Progenitor cell of endocrine pancreas (in vitro differentiated cells): ENCODE results near the gene SENP5. TPM values are rescaled to one million over a fixed set of nuclear protein-coding genes. Genes with fewer than 3 reads are reported as not detected.

ENCODE experiments used
- DNase-seq: peaks from one replicate; pipeline ENCODE4 v3.0.0; 2021; ENCODE audit warnings: low spot score; ENCODE audit not compliant: unreplicated experiment
- H3K27ac Mint-ChIP-seq: 2 replicates; pipeline ENCODE4 v1.8.0; 2021; ENCODE audit warnings: mild to moderate bottlenecking, moderate library complexity, mixed read lengths
- H3K27me3 Mint-ChIP-seq: 2 replicates; pipeline ENCODE4 v1.8.0; 2021; ENCODE audit warnings: mixed read lengths
- H3K36me3 Mint-ChIP-seq: 2 replicates; pipeline ENCODE4 v1.8.0; 2022; ENCODE audit warnings: mixed read lengths; ENCODE audit not compliant: insufficient read depth
- H3K4me1 Mint-ChIP-seq: 2 replicates; pipeline ENCODE4 v1.8.0; 2021; ENCODE audit warnings: low read depth, mixed read lengths
- H3K4me3 Mint-ChIP-seq: 2 replicates; pipeline ENCODE4 v1.8.0; 2021; ENCODE audit warnings: low read depth, mild to moderate bottlenecking, moderate library complexity, mixed read lengths
- H3K9me3 Mint-ChIP-seq: 2 replicates; pipeline ENCODE4 v1.8.0; 2021; ENCODE audit warnings: low read depth, mixed read lengths
- total RNA-seq: library from RNA; stranded (reverse); gene quantifications from 2 replicates; pipeline ENCODE4 v1.2.1, GENCODE V29; 2021
- TF ChIP-seq, protein P1 (sequence below): fragments of 200-600 bp; sonication (generic); IDR thresholded peaks from one replicate; pipeline ENCODE4 v1.5.0; 2021; ENCODE audit warnings: antibody characterized with exemption, mild to moderate bottlenecking; ENCODE audit not compliant: unreplicated experiment

The SENP5 gene
- total RNA-seq, 1 donor from 2014 or later = 41.1 TPM

DNA sequence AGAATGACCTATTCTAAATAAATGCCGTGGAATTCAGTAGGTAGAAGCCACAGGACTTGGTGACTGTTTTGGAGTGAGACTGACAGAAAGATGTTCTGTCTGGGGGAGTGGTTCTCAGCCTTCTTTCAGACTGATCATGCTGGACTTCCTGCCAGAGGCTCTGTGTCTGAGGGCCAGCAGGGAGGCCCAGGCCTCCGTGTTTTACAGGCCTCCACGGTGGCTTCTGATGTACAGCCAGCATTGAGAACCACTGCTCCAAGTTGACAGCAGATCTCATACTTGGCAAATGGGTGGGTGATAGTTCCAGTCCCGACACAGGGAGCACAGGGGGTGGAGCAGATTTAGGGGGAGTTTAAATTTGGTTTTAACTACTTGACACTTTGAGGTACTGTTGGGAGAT lies 107.6 kb downstream of the SENP5 start:
- H3K4me3 Mint-ChIP-seq = no peak overlapping the region
- H3K4me1 Mint-ChIP-seq = no peaks in the 10 kb centered on the region
- H3K27ac Mint-ChIP-seq = no peak overlapping the region

DNA sequence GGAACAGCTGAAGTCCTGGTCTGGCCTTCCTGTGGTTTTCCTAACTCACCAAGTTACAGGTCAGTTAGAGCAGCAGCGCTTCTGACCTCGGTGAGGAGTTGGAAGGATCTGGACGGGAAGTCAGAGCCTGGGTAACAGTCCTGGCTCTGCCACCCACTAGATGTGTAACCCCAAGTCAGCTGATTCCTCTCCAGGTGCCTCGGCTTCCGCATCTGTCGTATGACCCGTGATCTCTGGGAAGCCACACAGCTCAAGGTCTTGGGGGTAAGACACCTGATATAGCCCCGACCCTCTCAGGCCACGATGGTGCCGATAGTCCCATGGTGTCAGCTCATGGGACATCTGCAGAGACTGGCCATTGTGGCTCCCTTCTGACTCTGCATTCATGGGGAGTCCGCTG lies 109.2 kb downstream of the SENP5 start:
- no peaks in the 10 kb centered on the region for H3K4me1 Mint-ChIP-seq
- H3K27ac Mint-ChIP-seq = no peak overlapping the region
- H3K27me3 Mint-ChIP-seq = peaks cover 21% of the 10 kb centered on the region
- no peak for DNase-seq
- H3K4me3 Mint-ChIP-seq = no peak overlapping the region
- TF ChIP-seq, protein P1, sequence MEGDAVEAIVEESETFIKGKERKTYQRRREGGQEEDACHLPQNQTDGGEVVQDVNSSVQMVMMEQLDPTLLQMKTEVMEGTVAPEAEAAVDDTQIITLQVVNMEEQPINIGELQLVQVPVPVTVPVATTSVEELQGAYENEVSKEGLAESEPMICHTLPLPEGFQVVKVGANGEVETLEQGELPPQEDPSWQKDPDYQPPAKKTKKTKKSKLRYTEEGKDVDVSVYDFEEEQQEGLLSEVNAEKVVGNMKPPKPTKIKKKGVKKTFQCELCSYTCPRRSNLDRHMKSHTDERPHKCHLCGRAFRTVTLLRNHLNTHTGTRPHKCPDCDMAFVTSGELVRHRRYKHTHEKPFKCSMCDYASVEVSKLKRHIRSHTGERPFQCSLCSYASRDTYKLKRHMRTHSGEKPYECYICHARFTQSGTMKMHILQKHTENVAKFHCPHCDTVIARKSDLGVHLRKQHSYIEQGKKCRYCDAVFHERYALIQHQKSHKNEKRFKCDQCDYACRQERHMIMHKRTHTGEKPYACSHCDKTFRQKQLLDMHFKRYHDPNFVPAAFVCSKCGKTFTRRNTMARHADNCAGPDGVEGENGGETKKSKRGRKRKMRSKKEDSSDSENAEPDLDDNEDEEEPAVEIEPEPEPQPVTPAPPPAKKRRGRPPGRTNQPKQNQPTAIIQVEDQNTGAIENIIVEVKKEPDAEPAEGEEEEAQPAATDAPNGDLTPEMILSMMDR = no peak
- peaks cover 4% of the 10 kb centered on the region for H3K9me3 Mint-ChIP-seq
- H3K36me3 Mint-ChIP-seq = peaks cover 3% of the 10 kb centered on the region

More for the DNA sequence above, 107.6 kb downstream of the SENP5 start:
- H3K36me3 Mint-ChIP-seq = no peaks in the 10 kb centered on the region
- peaks cover 30% of the 10 kb centered on the region for H3K27me3 Mint-ChIP-seq
- TF ChIP-seq, protein P1 = no peak
- H3K9me3 Mint-ChIP-seq = no peaks in the 10 kb centered on the region
- no peak for DNase-seq

DNA sequence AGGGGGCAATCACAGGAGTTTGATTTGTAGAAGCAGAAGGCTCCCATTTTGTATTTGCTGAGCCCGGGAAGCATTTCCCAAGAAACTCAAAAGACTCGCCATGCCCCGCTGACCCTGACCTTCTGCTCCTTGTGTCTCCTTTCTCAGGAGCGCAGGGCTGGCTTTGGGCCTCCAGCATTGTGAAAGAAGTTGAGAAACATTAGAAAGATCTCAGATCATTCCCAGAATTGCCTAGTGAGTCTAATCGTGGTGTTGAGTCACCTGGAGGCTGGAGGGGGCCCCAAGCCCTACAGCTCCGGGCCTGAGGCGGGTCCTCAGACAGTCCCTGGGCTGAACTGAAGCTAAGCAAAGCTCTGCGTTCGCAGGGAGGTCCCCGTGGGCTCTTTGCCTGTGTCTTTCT lies 111.8 kb downstream of the SENP5 start:
- Mint-ChIP-seq H3K4me1 (no peaks in the 10 kb centered on the region), H3K36me3 (peaks cover 3% of the 10 kb centered on the region), H3K9me3 (peaks cover 10% of the 10 kb centered on the region)

DNA sequence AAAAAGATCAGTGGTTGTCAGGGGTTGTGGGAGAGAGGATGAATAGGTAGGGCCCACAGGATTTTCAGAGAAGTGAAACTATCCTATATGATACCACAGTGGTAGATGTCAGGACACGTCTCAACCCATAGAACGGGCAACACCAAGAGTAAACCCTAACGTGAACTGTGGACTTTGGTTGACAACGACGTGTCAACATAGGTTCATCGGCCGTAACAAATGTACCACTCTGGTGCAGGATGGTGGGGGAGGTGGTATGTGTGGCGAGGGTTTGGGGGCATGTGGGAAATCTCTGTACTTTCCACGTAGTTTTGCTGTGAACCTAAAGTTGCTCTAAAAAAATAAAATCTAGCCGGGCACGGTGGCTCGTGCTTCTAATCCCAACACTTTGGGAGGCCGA lies 113.9 kb downstream of the SENP5 start:
- Mint-ChIP-seq H3K4me3 (no peak overlapping the region), H3K9me3 (peaks cover 10% of the 10 kb centered on the region), H3K27ac (no peak overlapping the region), H3K4me1 (no peaks in the 10 kb centered on the region), H3K36me3 (peaks cover 3% of the 10 kb centered on the region), H3K27me3 (peaks cover 11% of the 10 kb centered on the region)
- TF ChIP-seq, protein P1 = no peak
- no peak for DNase-seq

More for the DNA sequence above, 111.8 kb downstream of the SENP5 start:
- TF ChIP-seq, protein P1 = no peak
- DNase-seq = no peak
- Mint-ChIP-seq H3K4me3 (no peak overlapping the region), H3K27me3 (peaks cover 20% of the 10 kb centered on the region), H3K27ac (no peak overlapping the region)

DNA sequence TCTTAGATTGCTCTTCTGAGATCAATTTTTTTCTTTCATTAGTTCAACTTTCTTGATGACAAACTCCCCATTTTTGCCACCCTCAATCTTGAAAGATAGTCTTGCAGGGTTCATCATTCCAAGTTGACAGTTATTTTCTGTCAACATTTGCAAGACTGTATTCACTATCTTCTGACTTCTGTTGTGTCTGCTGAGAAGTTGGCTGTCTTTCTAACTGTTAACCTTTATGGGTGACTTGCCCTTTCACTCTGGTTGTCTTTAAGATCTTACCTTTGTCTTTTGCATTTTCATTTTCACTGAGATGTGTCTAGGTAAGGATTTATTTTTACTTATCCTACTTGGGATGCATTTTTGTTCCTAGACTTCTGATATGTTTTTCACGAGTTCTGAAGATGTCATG lies 115.5 kb downstream of the SENP5 start:
- no peak overlapping the region for H3K27ac Mint-ChIP-seq
- TF ChIP-seq, protein P1 = no peak

More for the DNA sequence above, 115.5 kb downstream of the SENP5 start:
- DNase-seq = no peak
- Mint-ChIP-seq H3K36me3 (peaks cover 3% of the 10 kb centered on the region), H3K4me1 (peaks cover 3% of the 10 kb centered on the region), H3K9me3 (peaks cover 10% of the 10 kb centered on the region), H3K27me3 (peaks cover 7% of the 10 kb centered on the region), H3K4me3 (no peak overlapping the region)

Other genes with a start within 250 kb of the SENP5 start
- 1.4 and 2.0 TPM in 2 replicates for gene NRROS, start 228.2 kb upstream of the SENP5 start, total RNA-seq
- gene CEP19, start 155.7 kb upstream of the SENP5 start, total RNA-seq = 2.3 and 2.5 TPM in 2 replicates
- gene PIGX, start 155.5 kb upstream of the SENP5 start, total RNA-seq = 26.1 and 28.3 TPM in 2 replicates
- 71.9 and 72.1 TPM in 2 replicates for gene PAK2, start 128.1 kb upstream of the SENP5 start, total RNA-seq
- gene NCBP2, start 74.6 kb downstream of the SENP5 start, total RNA-seq = 79.9 and 84.9 TPM in 2 replicates
- 4.7 and 6.0 TPM in 2 replicates for gene PIGZ, start 100.9 kb downstream of the SENP5 start, total RNA-seq
- 4.8 and 5.0 TPM in 2 replicates for gene MELTF, start 161.9 kb downstream of the SENP5 start, total RNA-seq